Prostate gland (tissue), 2 donors: ENCODE results near the gene ANKRD13D. TPM values are rescaled to one million over a fixed set of nuclear protein-coding genes. Genes with fewer than 3 reads are reported as not detected.

Experiments
- DNase-seq: peaks from one replicate; pipeline ENCODE4 v3.0.0-alpha.2; 2019; ENCODE audit warnings: low spot score
- H3K27ac ChIP-seq, 2 donors: fragments of 200-600 bp; sonication (generic); 2 replicates each; pipeline ENCODE4 v1.5.1; 2017 to 2019
- H3K27me3 ChIP-seq: fragments of 200-600 bp; sonication (generic); replicated peaks from 2 replicates; pipeline ENCODE4 v1.5.1; 2019; ENCODE audit not compliant: insufficient read depth
- H3K36me3 ChIP-seq, 2 donors: fragments of 200-600 bp; sonication (generic); 1 replicate in 1 of 2; 2 replicates in 1 of 2; pipeline versions ENCODE4 v1.5.1 to v1.8.1; 2017 to 2019
- H3K4me1 ChIP-seq: fragments of 200-600 bp; sonication (generic); replicated peaks from 2 replicates; pipeline ENCODE4 v1.5.1; 2019
- H3K4me3 ChIP-seq, 2 donors: fragments of 200-600 bp; sonication (generic); 2 replicates each; pipeline ENCODE4 v1.5.1; 2017 to 2019
- H3K9me3 ChIP-seq: fragments of 200-600 bp; sonication (generic); 2 replicates; pipeline ENCODE4 v1.5.1; 2017
- CTCF ChIP-seq, 4 experiments: fragments of 200-600 bp in 2 of 4; fragments of 450-650 bp in 2 of 4; sonication (generic) in 2 of 4; IDR thresholded peaks; 1 replicate in 3 of 4; 2 replicates in 1 of 4; pipeline ENCODE4 v1.5.1; 2016 to 2019; ENCODE audit warnings: antibody characterized with exemption in 4 of 4, mild to moderate bottlenecking in 2 of 4, moderate library complexity in 2 of 4
- POLR2A ChIP-seq: fragments of 450-650 bp; IDR thresholded peaks from one replicate; pipeline ENCODE4 v1.6.1; 2016; ENCODE audit warnings: antibody characterized with exemption, mild to moderate bottlenecking
- POLR2AphosphoS5 ChIP-seq: sonication (generic); formaldehyde crosslinking; IDR thresholded peaks from one replicate; pipeline ENCODE4 v1.6.1; 2017; ENCODE audit warnings: antibody characterized with exemption
- WGBS: methylation state at CpG from one replicate; pipeline ENCODE4 v1.1.5; 2018; 5-methylcytosine and 5-hydroxymethylcytosine counted together
- intact Hi-C: fragments of 100-400 bp; cut with DNase I; formaldehyde crosslinking; loops from one replicate; pipeline ENCODE4 v1.14.2; 2022
- total RNA-seq, 2 donors: library from RNA; depleted of rRNA; stranded (reverse); fragments of >200 nt; gene quantifications; one replicate each; pipeline ENCODE4 v1.1.0, GENCODE V29; 2016

ANKRD13D gene
- total RNA-seq, 2 donors from 2014 or later = 35.9 to 75.3 TPM

GRCh38 chr11:67281552-67282150 lies 7.5 kb upstream of the ANKRD13D start:
- no peak for TF ChIP-seq POLR2AphosphoS5
- no peak for TF ChIP-seq POLR2A
- no peak for TF ChIP-seq CTCF (IDR thresholded peaks at IDR 0.05)
- no peak for DNase-seq
- WGBS = 90% methylated on average over 27 of the region's 27 CpGs
- Histone ChIP-seq H3K9me3 (no peaks in the 10 kb centered on the region), H3K4me1 (peaks cover 11% of the 10 kb centered on the region), H3K27me3 (no peaks in the 10 kb centered on the region), H3K36me3 (peaks cover 29 to 67% of the 10 kb centered on the region in 2 donors), H3K4me3 (no peak overlapping the region), H3K27ac (no peak overlapping the region)
- intact Hi-C loops = no loop called here

- no peak for DNase-seq
- intact Hi-C loops = no loop called here
- WGBS = 86% methylated on average over 20 of the region's 20 CpGs
- Histone ChIP-seq H3K36me3 (peaks cover 29 to 67% of the 10 kb centered on the region in 2 donors), H3K27me3 (no peaks in the 10 kb centered on the region), H3K4me1 (peaks cover 6% of the 10 kb centered on the region), H3K27ac (no peak overlapping the region), H3K4me3 (no peak overlapping the region), H3K9me3 (no peaks in the 10 kb centered on the region)
- TF ChIP-seq CTCF (IDR thresholded peaks at IDR 0.05) (no peak), POLR2A (no peak), POLR2AphosphoS5 (no peak)
Observed at GRCh38 chr11:67282155-67282875, 6.8 kb upstream of the ANKRD13D start.

- no peaks in the 10 kb centered on the region for H3K27me3 ChIP-seq
- no peak for DNase-seq
- intact Hi-C loops = no loop called here
- H3K36me3 ChIP-seq = peaks cover 29 to 67% of the 10 kb centered on the region in 2 donors
- H3K4me3 ChIP-seq = no peak overlapping the region
- no peak overlapping the region for H3K27ac ChIP-seq
- no peak for TF ChIP-seq POLR2A
- no peak for TF ChIP-seq POLR2AphosphoS5
- no peak for TF ChIP-seq CTCF (IDR thresholded peaks at IDR 0.05)
- peaks cover 7% of the 10 kb centered on the region for H3K4me1 ChIP-seq
- 86% methylated on average over 10 of the region's 11 CpGs for WGBS
- H3K9me3 ChIP-seq = no peaks in the 10 kb centered on the region
Observed at GRCh38 chr11:67282876-67283371, 6.2 kb upstream of the ANKRD13D start.

GRCh38 chr11:67283481-67283963 lies 5.6 kb upstream of the ANKRD13D start:
- Histone ChIP-seq H3K36me3 (peaks cover 29 to 67% of the 10 kb centered on the region in 2 donors), H3K27ac (no peak overlapping the region), H3K27me3 (no peaks in the 10 kb centered on the region), H3K9me3 (no peaks in the 10 kb centered on the region), H3K4me3 (no peak overlapping the region), H3K4me1 (peaks cover 11% of the 10 kb centered on the region)
- 82% methylated on average over 10 of the region's 13 CpGs for WGBS
- no peak for DNase-seq
- TF ChIP-seq CTCF (IDR thresholded peaks at IDR 0.05) (no peak), POLR2A (no peak), POLR2AphosphoS5 (no peak)
- intact Hi-C loops = no loop called here
